WTC11 (cell line): ENCODE results near the gene MTG1. TPM values are rescaled to one million over a fixed set of nuclear protein-coding genes. Genes with fewer than 3 reads are reported as not detected.

Source experiments
- ATAC-seq: fragments of 200-7000 bp; cut with Tn5 transposase; 2 replicates; pipeline ENCODE4 v1.10.0; 2021; ENCODE audit warnings: mild to moderate bottlenecking, moderate library complexity
- CTCF ChIA-PET: fragments of 300-600 bp; sonication (Branson Sonifier 250); formaldehyde crosslinking; loops from one replicate; lab custom pipeline; 2021; ENCODE audit warnings: antibody characterized with exemption; lab: Charles Lee
- POLR2A ChIA-PET: fragments of 350-600 bp; sonication (Branson Sonifier 250); formaldehyde crosslinking; loops from one replicate; lab custom pipeline; 2021; ENCODE audit warnings: antibody characterized with exemption; lab: Charles Lee
- DNase-seq: peaks from one replicate; pipeline ENCODE4 v3.0.0; 2021; ENCODE audit warnings: low spot score
- H3K27ac Mint-ChIP-seq: 2 replicates; pipeline ENCODE4 v1.8.0; 2021; ENCODE audit warnings: mixed read lengths
- H3K27me3 Mint-ChIP-seq: 2 replicates; pipeline ENCODE4 v1.8.0; 2021; ENCODE audit warnings: low read depth, mild to moderate bottlenecking, moderate library complexity, mixed read lengths
- H3K36me3 Mint-ChIP-seq: 2 replicates; pipeline ENCODE4 v1.8.0; 2021; ENCODE audit warnings: mixed read lengths
- H3K4me1 Mint-ChIP-seq: 2 replicates; pipeline ENCODE4 v1.8.0; 2022; ENCODE audit warnings: mixed read lengths
- H3K4me3 Mint-ChIP-seq: 2 replicates; pipeline ENCODE4 v1.8.0; 2021; ENCODE audit warnings: mild to moderate bottlenecking, moderate library complexity, mixed read lengths
- H3K9me3 Mint-ChIP-seq: 2 replicates; pipeline ENCODE4 v1.8.0; 2021; ENCODE audit warnings: mixed read lengths
- AR ChIP-seq: fragments of 250-450 bp; sonication (Bioruptor Pico); IDR thresholded peaks from 2 replicates; pipeline ENCODE4 v1.9.0; 2021; ENCODE audit warnings: mild to moderate bottlenecking
- ARID4B ChIP-seq: sonication (generic); formaldehyde crosslinking; IDR thresholded peaks from 2 replicates; pipeline ENCODE4 v1.8.0; 2023; ENCODE audit warnings: missing genetic modification reagents, mild to moderate bottlenecking, borderline replicate concordance
- CDX4 ChIP-seq: fragments of 250-450 bp; sonication (Bioruptor Pico); IDR thresholded peaks from 2 replicates; pipeline ENCODE4 v1.9.0; 2021; ENCODE audit warnings: moderate library complexity, mild to moderate bottlenecking, inconsistent platforms, borderline replicate concordance
- EMX1 ChIP-seq: fragments of 250-450 bp; sonication (Bioruptor Pico); IDR thresholded peaks from 2 replicates; pipeline ENCODE4 v1.8.0; 2021; ENCODE audit warnings: mild to moderate bottlenecking
- KAT7 ChIP-seq: sonication (generic); formaldehyde crosslinking; IDR thresholded peaks from 2 replicates; pipeline ENCODE4 v1.8.1; 2023; ENCODE audit warnings: missing genetic modification reagents, mild to moderate bottlenecking, borderline replicate concordance
- OVOL2 ChIP-seq: fragments of 250-450 bp; sonication (Bioruptor Pico); IDR thresholded peaks from 2 replicates; pipeline ENCODE4 v1.9.0; 2021; ENCODE audit warnings: mild to moderate bottlenecking, borderline replicate concordance
- PREB ChIP-seq: sonication (generic); formaldehyde crosslinking; IDR thresholded peaks from 2 replicates; pipeline ENCODE4 v1.8.1; 2022; ENCODE audit warnings: mild to moderate bottlenecking, missing genetic modification reagents, moderate library complexity, borderline replicate concordance
- PRRX2 ChIP-seq: fragments of 250-450 bp; sonication (Bioruptor Pico); IDR thresholded peaks from 2 replicates; pipeline ENCODE4 v1.8.0; 2021; ENCODE audit warnings: mild to moderate bottlenecking
- RORB ChIP-seq: fragments of 250-450 bp; sonication (Bioruptor Pico); IDR thresholded peaks from 2 replicates; pipeline ENCODE4 v1.9.0; 2021; ENCODE audit warnings: mild to moderate bottlenecking
- SMAD4 ChIP-seq: sonication (generic); formaldehyde crosslinking; IDR thresholded peaks from 2 replicates; pipeline ENCODE4 v1.8.0; 2022; ENCODE audit warnings: mild to moderate bottlenecking, missing genetic modification reagents
- SOX15 ChIP-seq: fragments of 250-450 bp; sonication (Bioruptor Pico); IDR thresholded peaks from 2 replicates; pipeline ENCODE4 v1.9.0; 2021; ENCODE audit warnings: mild to moderate bottlenecking
- SP1 ChIP-seq: sonication (generic); formaldehyde crosslinking; conservative IDR thresholded peaks from 2 replicates; pipeline ENCODE4 v1.8.1; 2022; ENCODE audit warnings: missing genetic modification reagents
- TEAD4 ChIP-seq: sonication (generic); formaldehyde crosslinking; IDR thresholded peaks from 2 replicates; pipeline ENCODE4 v1.8.0; 2022; ENCODE audit warnings: mild to moderate bottlenecking, missing genetic modification reagents
- ZBTB21 ChIP-seq: sonication (generic); formaldehyde crosslinking; IDR thresholded peaks from 2 replicates; pipeline ENCODE4 v1.8.1; 2023; ENCODE audit warnings: mild to moderate bottlenecking, missing genetic modification reagents, borderline replicate concordance
- ZMAT4 ChIP-seq: fragments of 250-450 bp; sonication (Bioruptor Pico); IDR thresholded peaks from 2 replicates; pipeline ENCODE4 v1.9.0; 2021; ENCODE audit warnings: mild to moderate bottlenecking
- ZNF121 ChIP-seq: sonication (generic); formaldehyde crosslinking; IDR thresholded peaks from 2 replicates; pipeline ENCODE4 v1.8.0; 2023; ENCODE audit warnings: missing genetic modification reagents
- ZNF317 ChIP-seq: sonication (generic); formaldehyde crosslinking; IDR thresholded peaks from 2 replicates; pipeline ENCODE4 v1.8.1; 2023; ENCODE audit warnings: low read depth, mild to moderate bottlenecking, moderate library complexity, missing genetic modification reagents, borderline replicate concordance
- ZNF396 ChIP-seq: fragments of 250-450 bp; sonication (Bioruptor Pico); IDR thresholded peaks from 2 replicates; pipeline ENCODE4 v1.8.0; 2021; ENCODE audit warnings: mild to moderate bottlenecking, moderate library complexity, borderline replicate concordance
- ZNF671 ChIP-seq: fragments of 250-450 bp; sonication (Bioruptor Pico); IDR thresholded peaks from 2 replicates; pipeline ENCODE4 v1.8.0; 2021; ENCODE audit warnings: mild to moderate bottlenecking
- ZSCAN18 ChIP-seq: fragments of 250-450 bp; sonication (Bioruptor Pico); IDR thresholded peaks from 2 replicates; pipeline ENCODE4 v2.1.2; 2022; ENCODE audit warnings: mild to moderate bottlenecking, moderate library complexity
- total RNA-seq: library from RNA; stranded (reverse); gene quantifications from 3 replicates; pipeline ENCODE4 v1.2.3, GENCODE V29; 2021

MTG1 gene
- total RNA-seq, 1 experiment from 2014 or later, result 63.0 TPM

- TF ChIP-seq AR (no peak), PRRX2 (CRISPR knock-in tag) (no peak), CDX4 (CRISPR knock-in tag) (no peak), ZBTB21 (CRISPR knock-in tag) (no peak)
Measured at GRCh38 chr10:133365461-133366129, 28.4 kb upstream of the MTG1 start (continued).

GRCh38 chr10:133366130-133366478, 27.9 kb upstream of the MTG1 start:
- no peak for DNase-seq
- Mint-ChIP-seq H3K4me3 (no peak overlapping the region), H3K27ac (no peak overlapping the region), H3K9me3 (no peaks in the 10 kb centered on the region), H3K4me1 (no peaks in the 10 kb centered on the region), H3K27me3 (no peaks in the 10 kb centered on the region)
- POLR2A ChIA-PET, result no interaction called here
- CTCF ChIA-PET, result no interaction called here
- no peak for ATAC-seq
- TF ChIP-seq KAT7 (CRISPR knock-in tag) (no peak), ZNF317 (CRISPR knock-in tag) (no peak)
- TF ChIP-seq, all 79 proteins: peak for 0
- H3K36me3 Mint-ChIP-seq, result peaks cover 57% of the 10 kb centered on the region

GRCh38 chr10:133366751-133367150, 27.2 kb upstream of the MTG1 start:
- Mint-ChIP-seq H3K27ac (no peak overlapping the region), H3K36me3 (peaks cover 54% of the 10 kb centered on the region), H3K4me3 (no peak overlapping the region), H3K4me1 (no peaks in the 10 kb centered on the region), H3K27me3 (no peaks in the 10 kb centered on the region), H3K9me3 (no peaks in the 10 kb centered on the region)
- ChIA-PET POLR2A (no interaction called here), CTCF (no interaction called here)
- ATAC-seq, result no peak
- DNase-seq, result no peak
- TF ChIP-seq SP1 (CRISPR knock-in tag) (no peak), PREB (CRISPR knock-in tag) (no peak), AR (no peak), TEAD4 (no peak), KAT7 (CRISPR knock-in tag) (no peak), ZNF671 (CRISPR knock-in tag) (no peak), SOX15 (CRISPR knock-in tag) (no peak), RORB (CRISPR knock-in tag) (no peak), ZSCAN18 (CRISPR knock-in tag) (no peak), ZNF121 (CRISPR knock-in tag) (no peak), EMX1 (CRISPR knock-in tag) (no peak), ARID4B (CRISPR knock-in tag) (no peak), OVOL2 (CRISPR knock-in tag) (no peak), SMAD4 (CRISPR knock-in tag) (no peak), ZNF396 (CRISPR knock-in tag) (no peak), ZMAT4 (CRISPR knock-in tag) (no peak)
